ENCODE results near the gene KCNQ1OT1.

Gene KCNQ1OT1

DNA sequence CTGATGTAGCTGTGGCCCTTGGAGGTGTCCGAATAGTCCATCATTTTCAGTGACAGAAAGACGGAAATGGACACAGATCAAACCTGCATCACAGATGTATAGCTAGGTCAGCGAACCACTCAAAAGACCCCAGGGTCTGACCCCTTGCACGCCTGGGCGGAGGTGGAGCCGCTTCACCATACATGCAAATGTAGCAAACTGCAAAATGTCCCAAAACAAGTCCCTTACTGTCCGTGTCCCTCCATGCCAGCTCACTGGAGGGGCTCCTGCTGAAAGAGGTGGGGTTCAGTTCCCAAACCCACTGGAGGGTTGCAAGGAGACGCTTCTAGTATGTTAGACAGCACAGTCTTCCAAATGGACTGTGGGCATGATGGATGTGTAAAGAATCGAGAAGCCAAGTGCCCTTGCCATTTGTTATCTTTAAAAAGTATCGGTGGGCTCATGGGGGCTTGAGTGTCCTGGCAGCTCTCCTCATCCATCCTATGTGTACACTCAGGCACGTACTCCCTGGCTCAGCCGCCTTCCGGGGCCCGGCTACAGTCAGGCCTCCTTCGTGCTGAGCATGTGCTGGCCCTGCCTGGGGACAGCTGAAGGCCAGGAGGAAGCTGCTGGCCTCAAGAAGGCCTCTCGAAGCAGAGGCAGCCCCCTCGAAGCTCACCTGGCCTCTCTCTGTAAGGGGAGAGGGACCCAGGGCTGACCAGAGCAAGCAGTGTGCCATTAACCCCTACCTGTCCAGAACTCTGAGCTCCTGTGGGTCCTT, 20.2 kb upstream of the KCNQ1OT1 start:
- no peak for DNase-seq

DNA sequence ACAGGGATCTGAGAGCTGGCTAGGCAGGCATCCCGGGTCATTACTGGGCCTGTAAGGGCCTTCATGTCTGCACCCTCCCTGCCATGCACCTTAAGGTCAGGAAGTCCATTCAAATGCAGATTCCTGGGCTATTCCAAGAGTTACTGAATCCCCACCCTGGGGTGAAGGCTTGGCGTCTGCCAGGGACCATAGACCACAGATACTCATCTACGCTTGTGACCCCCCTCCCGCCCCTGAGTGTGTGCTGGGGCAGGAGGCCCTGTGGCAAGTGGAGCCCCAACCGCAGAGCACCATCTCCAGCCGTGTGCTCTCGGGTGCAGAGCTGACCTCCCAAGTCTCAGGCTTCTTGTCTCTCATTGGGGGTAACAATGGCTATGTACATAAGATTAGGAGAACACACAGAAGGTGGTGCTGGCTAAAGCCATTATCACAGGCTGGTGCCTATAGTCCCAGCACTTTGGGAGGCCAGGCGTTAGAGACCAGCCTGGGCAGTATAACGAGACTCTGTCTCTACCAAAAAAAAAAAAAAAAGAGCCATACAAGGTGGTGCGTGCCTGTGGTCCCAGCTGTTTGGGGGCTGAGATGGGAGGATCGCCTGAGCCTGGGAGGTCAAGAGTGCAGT, 19.1 kb upstream of the KCNQ1OT1 start:
- DNase-seq, result no peak

DNA sequence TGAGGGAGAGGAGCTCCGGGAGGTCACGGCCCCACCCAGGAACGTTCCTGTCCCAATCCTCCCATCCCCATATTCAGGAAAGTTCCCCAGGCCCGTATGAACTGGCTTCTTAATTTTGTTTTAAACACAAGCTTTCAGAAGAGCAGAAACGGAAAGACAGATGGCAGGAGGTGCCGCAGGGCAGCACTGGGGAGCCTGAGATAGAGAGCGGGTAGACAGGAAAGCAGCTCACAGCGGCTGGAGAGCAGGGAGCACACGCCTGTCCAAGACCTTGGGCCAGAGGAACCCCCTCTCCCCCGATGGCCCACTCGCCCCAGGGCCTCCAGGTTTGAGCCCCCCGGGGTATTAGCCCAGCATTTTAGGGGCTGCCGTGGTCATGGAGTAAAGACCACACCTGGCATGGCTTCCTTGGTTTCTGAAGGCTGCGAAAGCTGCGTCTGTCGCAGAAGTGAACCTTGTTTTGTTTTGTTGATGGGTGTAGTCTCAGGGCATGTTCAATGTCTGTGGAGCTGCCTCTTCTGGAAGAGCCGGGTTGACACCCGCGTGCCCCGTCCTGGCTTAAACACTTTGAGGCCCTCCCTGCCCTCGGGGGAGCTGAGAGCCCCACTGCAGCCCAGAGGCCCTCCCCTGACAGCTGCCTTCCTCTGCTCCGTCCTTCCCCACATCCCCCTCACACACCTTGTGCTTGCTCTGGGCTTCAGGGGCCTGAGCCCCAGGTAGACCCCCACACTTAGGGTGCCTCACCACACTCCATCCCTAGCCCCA, 17.9 kb upstream of the KCNQ1OT1 start:
- no peak for DNase-seq

DNA sequence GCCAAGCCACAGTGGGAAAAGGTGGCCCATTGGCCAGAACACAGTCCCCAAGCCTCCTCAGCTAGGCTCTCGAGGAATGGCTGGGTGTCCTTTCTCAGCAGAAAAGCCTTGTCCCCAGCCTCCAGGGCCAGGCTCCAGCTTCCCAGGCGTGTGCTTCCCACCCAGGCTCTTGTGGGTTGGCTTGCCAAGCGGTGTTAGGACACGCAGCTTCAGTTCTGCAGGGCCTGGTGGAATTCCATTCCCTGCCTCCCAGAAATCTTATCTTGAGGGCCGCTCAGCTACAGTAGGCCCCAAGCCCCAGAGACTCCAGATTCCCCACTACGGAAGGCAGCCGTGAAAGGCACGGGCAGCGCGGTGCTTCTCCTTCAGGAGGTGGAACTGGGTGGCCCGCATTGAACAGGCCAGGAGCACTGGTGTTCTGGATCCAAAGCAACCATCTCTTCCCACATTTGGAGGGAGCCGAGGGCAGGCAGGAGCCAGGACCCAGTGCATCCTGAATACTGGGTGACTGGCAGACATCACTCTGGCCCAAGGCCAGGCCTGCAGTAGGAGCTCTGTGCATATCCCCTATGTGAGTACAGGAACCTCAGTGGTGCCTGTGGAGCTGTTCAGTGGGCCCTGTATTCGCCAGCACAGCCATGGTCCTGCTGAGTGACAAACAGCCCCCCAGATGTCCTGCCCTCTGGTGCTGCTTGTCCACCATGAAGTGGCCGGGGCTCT, 16.7 kb upstream of the KCNQ1OT1 start:
- no peak for DNase-seq

DNA sequence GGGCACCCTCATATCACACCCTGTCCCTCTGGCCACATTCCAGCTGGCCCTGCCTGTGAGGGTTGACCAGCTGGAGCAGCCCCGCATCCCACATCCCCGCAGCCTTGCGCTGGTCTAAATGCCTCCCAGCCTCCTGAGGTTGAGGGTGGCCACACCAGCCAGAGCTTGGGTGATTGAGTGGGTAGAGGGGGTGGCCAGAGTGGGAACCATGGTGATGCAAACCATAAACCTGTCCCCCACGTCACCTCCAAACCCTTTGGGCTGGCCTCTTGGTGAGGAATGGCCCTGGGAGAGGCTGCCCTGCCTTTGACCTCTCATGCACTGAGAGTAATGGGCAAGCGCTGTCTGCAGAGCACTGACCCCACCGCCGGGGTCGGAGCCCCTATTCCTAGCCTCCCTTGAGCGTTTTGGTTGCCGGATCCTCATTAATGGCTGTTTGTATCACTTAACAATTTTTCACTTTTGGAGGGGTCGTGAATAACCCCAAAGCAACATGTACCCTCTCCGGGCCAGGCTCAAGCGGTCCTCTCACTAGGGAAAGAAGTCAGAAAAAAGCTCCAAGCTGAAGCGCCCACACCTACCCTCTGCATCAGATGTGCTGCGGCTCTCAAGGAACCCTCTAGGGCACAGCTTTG, 16.0 kb upstream of the KCNQ1OT1 start:
- DNase-seq, result no peak

DNA sequence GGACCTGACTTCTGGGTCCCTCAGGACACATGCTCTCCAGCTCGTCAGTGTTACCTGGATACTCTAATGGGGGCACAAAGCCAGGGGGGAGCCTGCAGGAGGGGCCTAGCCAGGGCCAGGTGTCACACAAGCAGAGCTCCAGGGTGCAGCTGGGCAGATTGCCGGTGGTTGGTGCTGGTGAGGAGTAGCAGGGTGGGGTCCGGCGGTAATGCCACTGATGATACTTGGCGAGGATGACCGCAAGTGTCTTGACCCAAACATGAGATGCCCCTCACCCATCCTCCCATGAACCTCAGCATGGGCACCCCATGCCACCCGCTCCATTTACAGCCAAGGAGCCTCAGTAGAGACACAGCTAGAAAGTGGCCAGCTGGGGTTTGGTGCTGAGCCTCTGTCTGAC, 15.1 kb upstream of the KCNQ1OT1 start:
- no peak for DNase-seq

DNA sequence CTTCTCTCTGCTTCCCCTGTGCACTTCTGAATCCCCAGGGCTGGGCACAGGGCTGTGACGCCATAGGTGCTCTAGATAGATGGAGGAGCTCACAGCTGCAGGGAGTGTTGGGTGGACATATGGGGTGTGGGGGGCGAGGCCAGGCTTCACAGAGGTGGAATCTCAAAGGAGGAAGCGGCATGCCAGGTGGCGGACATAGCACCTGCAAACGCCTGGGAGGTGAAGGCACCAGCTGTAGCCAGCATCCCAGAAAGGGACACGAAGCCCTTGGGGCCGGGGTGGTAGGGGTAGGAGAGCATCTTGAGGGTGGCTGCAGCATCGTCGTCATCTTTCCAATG, 14.6 kb upstream of the KCNQ1OT1 start:
- DNase-seq, result no peak

DNA sequence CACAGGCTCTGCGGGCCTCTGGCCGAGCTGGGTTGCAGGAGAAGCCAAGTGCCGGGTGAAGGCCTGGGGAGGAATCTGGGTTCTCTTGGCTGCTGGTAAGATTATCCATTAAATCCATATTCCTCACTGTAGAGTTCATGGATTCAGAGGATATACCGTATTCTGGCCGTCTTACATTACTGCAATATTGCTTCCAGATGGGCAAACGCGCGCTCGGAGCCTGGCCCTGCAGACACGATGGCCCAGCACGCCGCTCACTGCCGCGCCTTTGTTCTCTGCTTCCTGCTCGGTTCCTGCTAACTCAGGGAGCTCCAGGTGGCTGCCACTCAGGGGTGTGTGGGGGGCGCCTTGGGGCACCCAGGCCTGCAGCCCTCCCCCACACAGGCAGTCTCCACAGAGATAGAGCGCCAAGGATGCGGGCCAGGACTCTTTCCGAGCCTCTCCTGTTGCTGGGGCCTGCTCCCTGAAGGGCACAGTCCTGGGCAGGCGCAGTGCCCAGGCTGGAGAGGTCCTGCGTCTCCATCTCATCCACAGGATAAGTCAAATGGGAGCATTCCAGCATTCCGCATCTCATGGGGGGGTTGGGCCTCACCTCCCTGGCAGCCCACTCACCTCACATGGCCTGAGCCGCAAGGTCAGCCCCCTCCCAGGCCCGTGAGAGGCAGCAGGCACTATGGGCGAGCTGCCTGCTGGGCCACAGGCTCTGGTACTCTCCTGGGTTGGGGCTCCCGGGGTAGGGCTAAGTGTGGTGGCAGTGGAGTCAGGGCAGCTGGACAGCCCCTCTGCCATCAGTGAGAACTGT, 14.1 kb upstream of the KCNQ1OT1 start:
- no peak for DNase-seq

DNA sequence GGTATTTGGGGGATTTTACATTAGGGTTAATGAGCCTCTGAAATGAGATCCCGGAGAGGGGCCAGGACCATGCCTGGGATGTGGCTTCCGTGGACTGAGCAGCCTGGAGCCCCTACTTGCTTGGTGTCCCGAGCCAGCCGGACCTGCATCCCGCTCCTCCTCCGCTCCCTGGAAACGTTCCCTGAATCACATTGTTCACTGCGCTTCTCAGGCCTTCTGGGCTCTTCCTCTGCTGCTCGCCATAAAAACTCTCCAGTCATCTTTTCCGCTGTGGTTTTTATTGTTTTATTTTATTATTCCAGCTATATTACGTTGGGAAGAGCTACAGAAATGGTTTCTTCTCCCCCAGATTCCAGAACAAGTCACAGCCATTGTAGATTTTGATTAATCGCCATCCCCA, 13.3 kb upstream of the KCNQ1OT1 start:
- no peak for DNase-seq

DNA sequence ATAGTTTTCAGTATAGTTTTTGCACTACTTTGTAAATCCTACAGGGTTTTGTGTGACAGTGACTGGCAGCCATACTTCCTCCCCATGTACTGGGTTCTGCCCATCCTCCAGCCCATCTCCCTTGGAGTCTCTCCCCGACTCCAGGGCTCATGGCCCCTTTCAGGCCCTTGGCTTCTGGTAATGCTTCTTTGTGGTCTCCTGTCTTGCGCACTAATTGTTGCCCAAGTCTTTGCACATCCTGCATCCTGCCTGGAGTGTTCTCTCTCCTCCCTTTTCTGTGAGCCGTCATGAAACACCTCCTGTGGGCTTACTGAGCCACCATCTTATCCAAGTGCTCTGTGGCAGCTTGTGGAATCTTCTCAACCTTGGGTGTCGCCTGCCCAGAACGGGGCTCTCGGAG, 11.4 kb upstream of the KCNQ1OT1 start:
- no peak for DNase-seq

DNA sequence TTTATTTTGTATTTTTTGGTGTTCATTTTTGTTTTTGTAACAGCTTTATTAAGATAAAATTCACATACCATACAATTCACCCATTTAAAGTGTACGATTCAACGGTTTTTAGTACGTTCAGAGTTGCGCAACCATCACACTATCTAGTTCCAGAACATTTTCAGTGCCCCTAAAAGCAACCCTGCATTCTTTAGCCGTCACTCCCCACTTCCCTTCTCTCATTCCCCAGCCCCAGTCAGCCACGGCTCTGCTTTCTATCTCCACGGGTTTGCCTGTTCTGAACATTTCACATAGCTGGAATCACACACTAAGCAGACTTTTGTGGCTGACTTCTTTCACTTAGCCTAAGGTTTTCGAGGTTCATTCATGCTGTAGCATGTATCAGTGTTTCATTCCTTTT, 9.6 kb upstream of the KCNQ1OT1 start:
- no peak for DNase-seq

DNA sequence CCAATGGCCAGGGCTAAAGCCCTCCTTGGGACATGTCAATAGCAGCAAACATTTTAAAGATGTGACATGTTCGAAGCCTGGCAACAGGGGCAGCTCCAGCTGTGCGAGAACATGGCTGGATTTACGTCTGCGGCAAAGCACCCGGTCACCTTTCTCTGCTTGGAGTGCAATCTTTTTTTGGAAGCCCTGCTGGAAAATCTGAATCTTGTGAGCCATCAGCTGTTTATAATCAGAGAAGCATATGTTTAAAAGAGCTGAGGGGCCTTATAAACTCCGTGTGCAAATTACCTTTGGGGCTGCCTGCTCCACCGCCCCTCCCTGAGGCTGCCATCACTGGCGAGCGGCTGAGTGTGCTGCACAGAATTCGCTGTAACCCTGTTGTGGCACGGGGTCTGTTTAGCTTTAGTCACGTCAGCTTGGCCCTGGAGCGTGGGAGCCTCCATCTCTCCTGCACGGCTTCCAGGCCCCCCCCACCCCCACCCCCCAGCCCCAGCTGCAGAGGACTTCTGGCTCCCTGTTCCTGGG, 9.0 kb upstream of the KCNQ1OT1 start:
- DNase-seq, result no peak

DNA sequence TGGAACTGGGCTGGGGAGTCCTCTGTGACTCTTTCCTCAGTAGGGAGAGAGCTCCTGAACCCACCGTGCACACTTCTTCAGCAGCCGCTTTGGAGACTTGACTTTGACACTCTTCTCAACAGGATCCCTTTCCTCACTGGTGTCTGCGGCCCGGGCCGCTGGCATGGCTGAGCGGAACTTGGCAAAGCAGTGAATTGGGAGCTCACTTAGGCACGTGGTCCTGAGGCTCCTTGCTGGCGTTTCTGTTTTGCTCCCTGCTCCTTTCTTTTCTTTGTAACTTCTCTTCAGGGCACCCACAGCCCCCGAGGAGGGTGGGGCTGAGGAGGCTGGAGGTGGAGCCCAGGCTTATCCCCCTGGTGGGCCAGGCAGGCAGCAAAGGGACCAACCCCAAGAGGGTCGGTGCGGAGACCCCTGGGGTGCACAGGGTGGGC, 8.4 kb upstream of the KCNQ1OT1 start:
- no peak for DNase-seq

DNA sequence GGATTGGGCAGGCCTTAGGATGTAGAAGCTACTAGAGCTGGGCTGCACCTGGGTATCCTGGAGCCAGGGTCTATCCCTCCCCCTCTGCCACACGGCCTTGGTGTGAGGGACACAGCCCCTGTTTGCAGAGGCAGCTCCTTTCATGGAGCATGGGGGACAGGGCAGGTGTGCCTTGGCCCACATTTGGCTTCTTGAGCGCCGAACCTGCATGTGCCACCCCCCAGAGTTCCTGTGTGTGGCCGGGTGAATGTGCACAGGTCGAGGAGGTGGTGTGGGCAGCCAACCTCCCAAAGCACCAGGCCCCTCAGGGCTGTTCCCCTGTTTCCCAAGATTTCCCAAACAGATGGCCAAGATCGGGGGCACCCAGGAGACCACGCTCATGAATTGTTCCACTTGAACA, 7.9 kb upstream of the KCNQ1OT1 start:
- no peak for DNase-seq

DNA sequence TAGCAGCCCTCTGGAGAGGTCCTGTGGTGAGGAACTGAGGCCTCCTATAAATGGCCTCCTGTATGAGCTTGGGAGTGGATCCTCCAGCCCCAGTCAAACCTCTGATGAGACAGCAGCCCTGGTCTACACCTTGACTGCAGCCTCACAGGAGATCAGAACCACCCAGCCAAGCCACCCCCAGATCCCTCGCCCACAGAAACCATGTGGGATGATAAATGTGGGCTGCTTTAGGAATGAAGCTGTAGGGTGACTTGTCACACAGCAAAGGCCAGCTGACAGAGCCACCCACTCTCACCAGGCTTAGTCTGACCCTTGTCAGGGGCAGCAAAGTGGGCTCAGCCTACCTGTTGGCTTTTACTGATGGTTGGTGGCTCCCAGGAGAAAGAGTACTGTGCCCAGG, 6.5 kb upstream of the KCNQ1OT1 start:
- no peak for DNase-seq

DNA sequence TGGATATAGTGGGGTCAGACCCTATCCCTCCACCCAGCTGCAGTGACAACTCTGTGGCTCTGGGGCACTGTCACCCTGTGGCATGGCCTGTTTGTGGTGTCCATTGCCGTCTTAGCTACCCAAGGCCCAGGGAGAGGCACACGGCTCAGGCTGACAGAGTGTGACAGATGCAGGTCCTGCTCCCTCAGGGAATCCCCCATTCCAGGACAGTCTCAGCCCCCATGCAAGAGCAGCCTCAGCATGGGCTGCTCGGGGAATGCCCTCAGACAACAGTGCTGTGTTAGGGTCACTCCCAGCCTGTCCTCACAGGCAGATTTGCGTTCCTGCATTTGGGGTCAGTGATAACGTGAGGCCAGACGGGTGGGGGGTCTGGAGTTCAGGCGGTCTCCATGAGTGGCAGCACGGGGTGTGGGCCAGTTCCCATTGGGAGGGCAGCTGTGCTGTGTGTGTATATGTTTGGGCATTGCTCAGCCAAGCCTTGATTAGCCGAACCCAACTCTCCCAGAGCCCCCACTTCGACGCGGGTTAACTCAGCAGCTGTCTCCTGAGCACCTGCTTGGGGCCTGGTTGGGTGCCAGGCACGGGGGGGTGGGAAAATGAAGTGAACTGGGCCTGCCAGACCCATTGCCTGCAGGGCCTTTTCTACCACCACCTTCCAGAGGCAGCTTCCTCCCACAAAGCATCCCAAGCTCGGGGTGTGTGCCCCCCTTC, 5.3 kb upstream of the KCNQ1OT1 start:
- no peak for DNase-seq

DNA sequence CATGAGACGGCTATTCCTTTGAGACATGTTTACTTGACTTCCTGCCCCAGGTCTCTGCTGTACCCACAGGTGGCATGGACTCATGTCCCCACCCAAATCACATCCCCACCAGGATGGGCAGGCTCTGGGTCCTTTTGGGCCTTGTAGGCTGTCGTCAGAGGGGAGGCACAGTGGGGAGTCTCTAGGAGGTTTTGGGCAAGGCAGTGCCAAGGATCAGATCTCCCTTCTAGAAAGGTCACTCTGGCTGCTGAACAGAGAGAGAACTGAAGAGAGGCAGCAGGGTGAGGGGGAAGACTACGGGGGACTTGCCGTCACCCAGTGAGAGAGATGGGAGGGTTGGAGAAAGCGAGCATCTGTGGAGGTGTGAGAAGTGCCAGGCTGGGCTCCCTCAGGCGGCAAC, 4.6 kb upstream of the KCNQ1OT1 start:
- no peak for DNase-seq

DNA sequence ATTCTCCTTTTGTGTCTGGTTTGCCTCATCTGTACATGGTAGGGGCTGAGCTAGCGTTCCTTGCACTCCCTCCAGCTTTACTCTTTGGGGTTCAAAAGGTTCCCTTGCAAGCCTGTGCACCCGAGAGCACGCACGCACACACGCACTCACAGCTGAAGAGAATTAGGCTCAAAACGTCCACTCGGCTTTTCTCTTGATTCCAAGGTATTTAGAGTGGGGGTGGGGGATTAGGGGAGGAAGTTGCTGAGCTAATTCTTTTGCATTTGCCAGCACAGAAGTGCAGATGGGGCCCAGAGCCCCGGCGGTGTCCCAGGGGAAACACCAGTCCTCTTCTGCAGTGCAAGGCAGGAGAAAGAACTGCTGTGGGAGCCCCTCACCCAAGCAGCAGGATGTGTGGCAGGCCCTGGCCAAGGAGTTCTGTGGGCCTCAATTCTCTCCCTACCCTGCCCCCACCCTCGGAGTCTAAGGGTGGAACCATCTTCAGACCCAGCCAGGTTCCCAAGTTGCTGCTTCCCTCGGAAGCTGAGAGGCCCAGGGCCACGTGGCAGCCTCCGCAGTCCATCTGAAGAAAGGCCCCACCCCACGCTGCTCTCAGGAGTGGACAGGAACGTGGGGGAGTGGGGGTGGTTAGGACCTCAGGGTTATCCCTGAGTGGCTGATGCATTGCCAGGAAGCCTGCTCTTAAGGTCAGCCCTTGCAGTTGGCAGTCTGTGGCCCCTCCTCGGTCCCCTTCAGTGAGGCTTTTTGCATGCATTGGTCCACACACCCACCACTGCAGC, 3.8 kb upstream of the KCNQ1OT1 start:
- DNase-seq, result no peak

DNA sequence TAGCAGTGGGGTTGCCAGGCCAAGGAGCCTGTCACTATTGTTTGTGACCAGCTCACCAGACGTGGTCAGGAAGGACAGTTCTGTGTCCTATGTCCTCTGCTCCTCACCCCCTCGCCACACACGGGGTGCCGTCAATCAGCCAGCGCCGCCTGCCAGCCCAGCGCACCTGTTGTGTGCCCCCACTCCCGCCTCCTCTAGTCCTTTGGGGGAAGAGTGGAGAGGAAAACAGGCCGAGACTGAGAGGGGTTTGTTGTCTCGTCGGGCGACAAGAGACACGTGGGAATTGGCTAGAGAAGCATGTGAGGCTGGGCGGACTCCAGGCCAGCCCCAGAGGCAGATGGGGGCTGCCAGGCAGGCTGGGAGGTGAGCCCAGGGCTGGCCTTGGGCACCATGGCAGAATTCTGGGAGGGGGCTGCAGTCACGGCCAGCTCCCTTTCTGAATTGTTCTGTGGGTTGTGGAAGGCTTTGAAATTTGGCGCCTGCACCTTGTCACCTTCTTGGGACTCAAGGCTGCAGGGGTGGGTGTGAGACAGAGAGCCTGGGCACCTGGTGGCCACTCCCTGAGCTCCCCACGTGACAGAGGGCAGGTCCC, 3.1 kb upstream of the KCNQ1OT1 start:
- no peak for DNase-seq

DNA sequence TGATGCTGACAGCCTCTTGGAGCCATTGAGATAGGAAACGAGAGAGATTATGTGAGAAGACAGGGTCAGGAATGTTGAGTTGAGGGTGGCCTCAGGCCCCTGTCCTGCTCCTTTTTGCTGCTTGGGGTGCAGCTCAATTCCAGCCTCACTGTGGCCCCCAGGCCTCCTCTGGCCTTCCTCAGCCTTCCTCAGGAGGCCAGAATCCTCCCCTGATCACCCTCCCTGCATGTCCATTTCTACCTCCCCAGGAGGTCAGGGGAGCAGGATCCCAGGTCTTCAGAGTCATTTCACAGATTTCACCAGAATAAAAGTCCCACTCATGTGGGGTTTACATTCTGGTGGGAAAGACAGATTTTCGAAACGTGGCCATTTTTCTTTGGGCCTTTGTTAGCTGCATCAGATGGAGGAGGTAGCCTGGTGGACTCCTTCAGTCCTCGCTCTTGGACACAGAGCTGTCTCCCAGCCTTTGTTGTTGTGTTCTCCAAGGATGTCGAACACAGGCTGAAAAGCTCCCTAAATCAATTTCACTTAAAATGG, 2.2 kb upstream of the KCNQ1OT1 start:
- no peak for DNase-seq

All from NCI-H2029 treated with DMSO at 0.1 percent for 48 hours (cell line).